ENCODE data around the gene TRIM3. TPM values are rescaled to one million over a fixed set of nuclear protein-coding genes. Genes with fewer than 3 reads are reported as not detected.
A peak's percentile ranks its signal among the peaks of the same experiment; 100 is the strongest.
"Not testable (repeated sequence)": the region's sequence is repeated elsewhere in the genome, so short reads cannot be mapped to it uniquely, and the experiment has no call there.

Gene TRIM3
- 128 TPM for total RNA-seq (ENCODE audit: unreplicated experiment)
- long read RNA-seq, transcript TRIM3-201 (12 exons, 2,879 nt): major isoform, 11 of 23 reads
- long read RNA-seq, partial matches to known transcripts: 3 of 23 reads
- long read RNA-seq, other reads (novel, unspliced or antisense): 8 of 23 reads

GRCh38 chr11:6473451-6474412 is at the start of gene TRIM3:
TRIM3 (minus strand) TSS chr11:6473941; CDS start chr11:6465695, 8,246 bp downstream.
- TF ChIP-seq CTCF (IDR thresholded peaks at IDR 0.05; ENCODE audit: partially characterized antibody, unreplicated experiment): no peak
- peak within 1 kb of the TSS; percentile 99 for H3K27ac Mint-ChIP-seq (ENCODE audit: unreplicated experiment)
- H3K4me3 Mint-ChIP-seq (ENCODE audit: unreplicated experiment): peak within 1 kb of the TSS; percentile 93
- H3K36me3 Mint-ChIP-seq (ENCODE audit: unreplicated experiment): no peaks in the 10 kb centered on the region
- H3K27me3 Mint-ChIP-seq (ENCODE audit: unreplicated experiment): peaks cover 7% of the 10 kb centered on the region
- peaks cover 20% of the 10 kb centered on the region for H3K4me1 Mint-ChIP-seq (ENCODE audit: low read depth, unreplicated experiment)
- peak; percentile 96 for DNase-seq
- peaks cover 12% of the 10 kb centered on the region for H3K9me3 Mint-ChIP-seq (ENCODE audit: unreplicated experiment)

GRCh38 chr11:6523253-6523652 is 49.5 kb upstream of the TRIM3 start:
- no peak for TF ChIP-seq CTCF (IDR thresholded peaks at IDR 0.05; ENCODE audit: partially characterized antibody, unreplicated experiment)
- Mint-ChIP-seq H3K27me3 (ENCODE audit: unreplicated experiment) (peaks cover 1% of the 10 kb centered on the region), H3K36me3 (ENCODE audit: unreplicated experiment) (no peaks in the 10 kb centered on the region), H3K27ac (ENCODE audit: unreplicated experiment) (no peak overlapping the region), H3K9me3 (ENCODE audit: unreplicated experiment) (no peaks in the 10 kb centered on the region), H3K4me1 (ENCODE audit: low read depth, unreplicated experiment) (peaks cover 15% of the 10 kb centered on the region), H3K4me3 (ENCODE audit: unreplicated experiment) (no peak overlapping the region)
- no peak for DNase-seq

GRCh38 chr11:6521946-6522345 is 48.2 kb upstream of the TRIM3 start:
- not testable (repeated sequence) for DNase-seq; H3K4me1 Mint-ChIP-seq (ENCODE audit: low read depth, unreplicated experiment); H3K4me3 Mint-ChIP-seq (ENCODE audit: unreplicated experiment); H3K27me3 Mint-ChIP-seq (ENCODE audit: unreplicated experiment); H3K9me3 Mint-ChIP-seq (ENCODE audit: unreplicated experiment); H3K36me3 Mint-ChIP-seq (ENCODE audit: unreplicated experiment); H3K27ac Mint-ChIP-seq (ENCODE audit: unreplicated experiment)

- no peaks in the 10 kb centered on the region for H3K4me1 Mint-ChIP-seq (ENCODE audit: low read depth, unreplicated experiment)
- no peak overlapping the region for H3K27ac Mint-ChIP-seq (ENCODE audit: unreplicated experiment)
- H3K9me3 Mint-ChIP-seq (ENCODE audit: unreplicated experiment): no peaks in the 10 kb centered on the region
- TF ChIP-seq CTCF (IDR thresholded peaks at IDR 0.05; ENCODE audit: partially characterized antibody, unreplicated experiment): no peak
- H3K4me3 Mint-ChIP-seq (ENCODE audit: unreplicated experiment): no peak overlapping the region
- peaks cover 1% of the 10 kb centered on the region for H3K27me3 Mint-ChIP-seq (ENCODE audit: unreplicated experiment)
- H3K36me3 Mint-ChIP-seq (ENCODE audit: unreplicated experiment): no peaks in the 10 kb centered on the region
- DNase-seq: no peak
These were observed 46.5 kb upstream of the TRIM3 start for GRCh38 chr11:6520265-6520664.

GRCh38 chr11:6516865-6517264 is 43.1 kb upstream of the TRIM3 start:
- no peak for DNase-seq
- TF ChIP-seq CTCF (IDR thresholded peaks at IDR 0.05; ENCODE audit: partially characterized antibody, unreplicated experiment): no peak
- Mint-ChIP-seq H3K27ac (ENCODE audit: unreplicated experiment) (no peak overlapping the region), H3K27me3 (ENCODE audit: unreplicated experiment) (no peaks in the 10 kb centered on the region), H3K9me3 (ENCODE audit: unreplicated experiment) (peaks cover 2% of the 10 kb centered on the region), H3K4me1 (ENCODE audit: low read depth, unreplicated experiment) (no peaks in the 10 kb centered on the region), H3K36me3 (ENCODE audit: unreplicated experiment) (peaks cover 4% of the 10 kb centered on the region), H3K4me3 (ENCODE audit: unreplicated experiment) (no peak overlapping the region)
